Lower lobe of right lung (tissue), 2 donors: Measurements from ENCODE around the gene EFHC1. TPM values are rescaled to one million over a fixed set of nuclear protein-coding genes. Genes with fewer than 3 reads are reported as not detected.

Experiments
- ATAC-seq, 2 donors: fragments of 200-7000 bp; cut with Tn5 transposase; one replicate each; pipeline ENCODE4 v1.9.1; 2020 to 2022; ENCODE audit warnings: mild to moderate bottlenecking in 2 of 2, moderate library complexity in 2 of 2
- DNase-seq: peaks from one replicate; pipeline ENCODE4 v3.0.0-alpha.2; 2020
- H3K27ac ChIP-seq: fragments of 200-600 bp; one replicate; pipeline ENCODE4 v1.8.0; 2022
- H3K27me3 ChIP-seq: fragments of 200-600 bp; one replicate; pipeline ENCODE4 v1.8.0; 2022; ENCODE audit warnings: low read depth
- H3K36me3 ChIP-seq: fragments of 200-600 bp; one replicate; pipeline ENCODE4 v1.8.0; 2022; ENCODE audit warnings: mild to moderate bottlenecking
- H3K4me1 ChIP-seq: fragments of 200-600 bp; one replicate; pipeline ENCODE4 v1.8.0; 2022
- H3K4me3 ChIP-seq: fragments of 200-600 bp; one replicate; pipeline ENCODE4 v1.8.0; 2022; ENCODE audit warnings: mild to moderate bottlenecking
- H3K9me3 ChIP-seq: fragments of 200-600 bp; one replicate; pipeline ENCODE4 v1.8.0; 2022
- intact Hi-C: fragments of 100-400 bp; cut with DNase I; formaldehyde crosslinking; loops from one replicate; pipeline ENCODE4 v1.11.0; 2022
- total RNA-seq: library from RNA; stranded (reverse); fragmentation: NEBNext Ultra II Directional; extraction: Animal tissue kit (Norgen Biotek cat#: 25700); gene quantifications from one replicate; pipeline ENCODE4 v1.2.1, GENCODE V29; 2021
- TF ChIP-seq, protein P1 (sequence below): fragments of 200-600 bp; IDR thresholded peaks from one replicate; pipeline ENCODE4 v1.8.0; 2022; ENCODE audit warnings: antibody characterized with exemption, mild to moderate bottlenecking
- donor health status: DM: no; HTN: yes; CAD: no; lungs with severe emphysema.

EFHC1 gene
- total RNA-seq, 1 donor from 2014 or later: 42.2 TPM

DNA sequence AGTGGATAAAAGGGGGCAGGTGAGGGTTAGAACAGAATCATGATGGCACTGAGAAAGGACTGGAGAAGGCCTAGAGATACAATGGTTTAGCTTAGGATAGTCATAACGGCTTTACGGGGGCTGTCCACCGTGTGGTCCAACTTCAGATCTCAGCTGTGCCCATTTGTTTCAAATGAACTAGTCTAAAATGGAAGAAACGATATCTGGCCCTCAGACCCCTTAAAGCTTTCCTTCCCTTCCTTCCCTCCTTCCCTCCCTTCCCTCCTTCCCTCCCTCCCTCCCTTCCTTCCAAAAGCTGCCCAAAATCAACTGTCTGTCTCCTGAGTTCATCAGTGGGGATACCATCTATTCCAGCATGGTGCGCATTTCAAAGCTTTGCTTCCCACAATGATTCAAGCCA, 128.9 kb downstream of the EFHC1 start:
- H3K36me3 ChIP-seq: no peaks in the 10 kb centered on the region
- no peak for ATAC-seq
- DNase-seq: no peak
- TF ChIP-seq, protein P1, sequence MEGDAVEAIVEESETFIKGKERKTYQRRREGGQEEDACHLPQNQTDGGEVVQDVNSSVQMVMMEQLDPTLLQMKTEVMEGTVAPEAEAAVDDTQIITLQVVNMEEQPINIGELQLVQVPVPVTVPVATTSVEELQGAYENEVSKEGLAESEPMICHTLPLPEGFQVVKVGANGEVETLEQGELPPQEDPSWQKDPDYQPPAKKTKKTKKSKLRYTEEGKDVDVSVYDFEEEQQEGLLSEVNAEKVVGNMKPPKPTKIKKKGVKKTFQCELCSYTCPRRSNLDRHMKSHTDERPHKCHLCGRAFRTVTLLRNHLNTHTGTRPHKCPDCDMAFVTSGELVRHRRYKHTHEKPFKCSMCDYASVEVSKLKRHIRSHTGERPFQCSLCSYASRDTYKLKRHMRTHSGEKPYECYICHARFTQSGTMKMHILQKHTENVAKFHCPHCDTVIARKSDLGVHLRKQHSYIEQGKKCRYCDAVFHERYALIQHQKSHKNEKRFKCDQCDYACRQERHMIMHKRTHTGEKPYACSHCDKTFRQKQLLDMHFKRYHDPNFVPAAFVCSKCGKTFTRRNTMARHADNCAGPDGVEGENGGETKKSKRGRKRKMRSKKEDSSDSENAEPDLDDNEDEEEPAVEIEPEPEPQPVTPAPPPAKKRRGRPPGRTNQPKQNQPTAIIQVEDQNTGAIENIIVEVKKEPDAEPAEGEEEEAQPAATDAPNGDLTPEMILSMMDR: no peak
- intact Hi-C loops: no loop called here
- H3K27ac ChIP-seq: no peak overlapping the region
- H3K4me1 ChIP-seq: peaks cover 77% of the 10 kb centered on the region
- H3K27me3 ChIP-seq: no peaks in the 10 kb centered on the region
- H3K4me3 ChIP-seq: no peak overlapping the region
- H3K9me3 ChIP-seq: no peaks in the 10 kb centered on the region

DNA sequence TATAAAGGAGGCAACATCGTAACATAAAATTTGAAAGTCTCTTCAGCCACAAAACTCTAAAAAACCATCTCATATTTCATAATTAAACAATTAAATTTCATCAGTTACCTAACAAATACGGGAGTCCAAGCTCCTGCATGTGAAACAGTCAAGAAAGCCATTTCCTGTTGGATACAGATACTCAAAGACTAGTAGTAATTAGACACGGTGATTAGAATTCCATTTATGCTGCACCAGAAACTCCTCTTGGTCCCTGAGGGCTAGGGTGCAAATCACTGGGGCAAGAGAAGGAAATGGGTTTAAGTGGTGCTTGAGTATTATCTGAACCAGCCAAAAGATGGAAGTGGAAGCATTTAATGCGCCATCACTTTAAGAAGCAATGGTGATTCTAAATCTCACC, 129.3 kb downstream of the EFHC1 start:
- H3K9me3 ChIP-seq: no peaks in the 10 kb centered on the region
- no peak overlapping the region for H3K27ac ChIP-seq
- peaks cover 72% of the 10 kb centered on the region for H3K4me1 ChIP-seq
- TF ChIP-seq, protein P1: no peak
- ATAC-seq (no peak), DNase-seq (no peak)
- intact Hi-C loops: no loop called here
- no peaks in the 10 kb centered on the region for H3K27me3 ChIP-seq
- H3K4me3 ChIP-seq: no peak overlapping the region
- H3K36me3 ChIP-seq: no peaks in the 10 kb centered on the region

DNA sequence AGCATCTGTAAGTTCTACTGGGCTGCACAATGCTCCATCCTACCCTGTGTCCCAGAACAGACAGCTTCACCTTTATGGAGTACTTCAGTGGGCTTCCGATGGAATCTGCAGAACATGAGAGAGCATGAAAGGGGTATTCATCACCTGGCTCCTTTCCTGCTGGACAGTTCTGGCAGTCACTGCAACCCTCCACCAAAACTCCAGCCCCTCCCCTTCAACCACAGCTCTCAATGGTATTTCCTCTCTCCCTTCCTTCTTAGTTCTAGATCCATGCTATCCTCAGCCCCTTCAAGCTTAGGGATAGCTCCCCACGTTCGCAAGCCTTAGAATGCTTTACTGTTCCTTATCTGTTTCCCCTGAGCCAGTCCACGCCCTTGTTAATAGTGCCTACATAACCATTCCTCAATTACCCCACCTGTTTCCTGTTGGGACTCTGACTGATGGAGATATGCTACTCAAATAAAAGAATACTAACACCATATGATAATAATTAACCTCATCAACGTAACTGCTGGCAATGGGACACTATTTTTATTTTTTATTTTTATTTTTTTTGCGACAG, 130.0 kb downstream of the EFHC1 start:
- no peak for DNase-seq
- no peak for ATAC-seq
- H3K36me3 ChIP-seq: no peaks in the 10 kb centered on the region
- H3K4me3 ChIP-seq: no peak overlapping the region
- TF ChIP-seq, protein P1: no peak
- no peaks in the 10 kb centered on the region for H3K9me3 ChIP-seq
- H3K27ac ChIP-seq: no peak overlapping the region
- intact Hi-C loops: no loop called here
- no peaks in the 10 kb centered on the region for H3K27me3 ChIP-seq
- H3K4me1 ChIP-seq: peaks cover 66% of the 10 kb centered on the region

DNA sequence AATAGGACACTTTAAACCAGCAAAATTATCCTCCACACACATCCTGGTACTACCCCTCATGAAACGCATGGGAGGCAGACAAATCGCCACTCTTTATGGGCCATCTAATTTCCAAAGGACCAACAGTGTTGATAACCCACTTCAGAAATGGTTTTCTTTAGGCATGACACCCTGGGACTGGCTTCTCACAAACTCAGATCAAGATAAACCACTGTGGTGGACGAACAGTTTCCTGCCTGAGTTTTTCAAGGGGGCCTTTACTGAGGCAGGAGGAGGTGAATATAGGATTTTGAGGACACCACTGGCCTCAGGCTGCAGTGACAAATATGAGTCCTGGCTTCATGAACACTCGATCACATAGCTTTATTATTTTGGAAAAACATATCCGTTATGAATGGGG, 130.7 kb downstream of the EFHC1 start:
- intact Hi-C loops: no loop called here

DNA sequence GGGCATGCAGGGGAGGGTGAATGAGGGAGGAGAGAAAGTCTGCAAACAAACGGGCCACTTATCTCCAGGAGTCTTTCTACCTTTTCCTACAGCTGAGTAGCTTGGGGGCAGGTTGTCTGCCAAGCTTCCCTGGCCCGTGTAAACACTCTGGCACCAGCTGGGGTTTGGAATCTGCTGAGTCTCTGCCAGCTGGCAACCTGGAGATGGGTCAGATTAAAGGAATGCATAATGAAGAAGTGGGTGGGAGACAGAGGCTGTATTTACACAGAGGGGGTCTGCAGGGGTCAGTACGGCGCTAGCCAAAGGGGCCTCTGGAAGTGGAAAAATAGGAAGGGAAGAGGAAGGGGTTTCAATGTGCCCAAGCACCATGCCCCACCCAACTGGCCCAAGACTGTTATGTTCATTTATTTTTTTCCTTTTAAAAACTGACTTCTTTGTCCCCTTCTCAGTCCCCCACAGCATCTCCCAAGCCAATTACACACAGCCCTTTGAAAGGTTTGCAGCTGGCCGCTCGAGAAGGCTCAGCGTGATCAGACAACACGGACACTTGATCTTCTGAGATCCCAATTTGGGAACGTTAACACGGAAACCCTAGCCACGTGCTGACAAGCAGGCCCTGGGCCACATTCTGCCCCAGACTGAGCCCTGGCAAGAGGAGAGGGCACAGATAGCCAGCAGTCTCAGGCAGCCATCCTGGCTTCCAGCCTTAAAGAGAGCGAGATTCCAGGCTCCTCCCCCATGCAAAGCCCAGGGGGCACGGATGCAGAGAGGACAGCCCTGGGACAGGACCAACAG, 131.5 kb downstream of the EFHC1 start:
- H3K4me3 ChIP-seq: no peak overlapping the region
- peak; percentile 83 to 88 for ATAC-seq
- H3K9me3 ChIP-seq: no peaks in the 10 kb centered on the region
- TF ChIP-seq, protein P1: no peak
- H3K36me3 ChIP-seq: no peaks in the 10 kb centered on the region
- H3K27ac ChIP-seq: peak overlapping the region; percentile 44
- no peaks in the 10 kb centered on the region for H3K27me3 ChIP-seq
- DNase-seq: peak; percentile 67
- peaks cover 58% of the 10 kb centered on the region for H3K4me1 ChIP-seq
- intact Hi-C loops: no loop called here

More for the DNA sequence above, 130.7 kb downstream of the EFHC1 start:
- H3K9me3 ChIP-seq: no peaks in the 10 kb centered on the region
- H3K27ac ChIP-seq: no peak overlapping the region
- no peak overlapping the region for H3K4me3 ChIP-seq
- no peaks in the 10 kb centered on the region for H3K36me3 ChIP-seq
- DNase-seq: no peak
- H3K27me3 ChIP-seq: no peaks in the 10 kb centered on the region
- H3K4me1 ChIP-seq: peaks cover 60% of the 10 kb centered on the region
- TF ChIP-seq, protein P1: no peak
- no peak for ATAC-seq
